Ecto neural progenitor cell (in vitro differentiated cells): ENCODE results near the gene GALNT15.

Source experiments
- DNase-seq: peaks from one replicate; pipeline ENCODE4 v3.0.0-alpha.2; 2018; ENCODE audit warnings: low spot score

GALNT15 gene

DNA sequence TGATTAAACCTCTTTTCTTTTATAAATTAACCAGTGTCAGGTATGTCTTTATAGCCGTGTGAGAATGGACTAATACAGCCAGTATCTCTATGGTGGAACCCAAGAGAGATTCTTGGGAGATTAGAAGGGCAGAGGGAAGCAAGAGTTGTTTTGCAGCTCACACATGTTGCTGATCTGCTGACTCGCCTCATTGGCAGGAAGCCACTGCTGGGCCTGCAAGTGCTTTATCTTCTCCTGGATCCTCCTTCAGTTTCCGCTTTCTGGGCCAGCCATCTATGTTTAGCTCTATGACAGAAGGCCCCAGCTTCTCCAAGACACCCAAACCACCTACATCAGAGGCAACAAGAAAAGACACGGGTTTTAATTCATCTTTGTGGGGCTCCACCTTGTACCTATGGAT lies 23.4 kb upstream of the GALNT15 start:
- DNase-seq = no peak

DNA sequence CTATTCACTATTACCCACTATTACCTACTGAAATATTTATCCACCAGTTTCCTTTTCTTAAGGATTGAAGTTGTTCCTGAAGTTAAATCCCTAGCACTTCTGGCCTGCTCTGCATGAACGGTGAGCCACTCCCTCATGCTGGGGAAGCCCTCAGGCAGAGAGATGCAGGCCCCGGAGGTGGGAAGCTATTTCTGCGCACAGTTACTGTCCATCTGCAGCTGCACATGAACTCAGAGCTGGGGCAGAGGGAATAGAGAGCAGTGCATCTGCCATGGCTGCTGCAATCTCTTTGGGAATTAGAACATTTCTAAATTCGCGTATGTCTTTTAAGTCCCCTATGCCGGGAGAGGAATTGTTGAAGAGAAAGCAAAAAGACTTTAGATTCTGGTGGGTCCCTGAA lies 6.3 kb upstream of the GALNT15 start:
- peak; percentile 36 for DNase-seq

DNA sequence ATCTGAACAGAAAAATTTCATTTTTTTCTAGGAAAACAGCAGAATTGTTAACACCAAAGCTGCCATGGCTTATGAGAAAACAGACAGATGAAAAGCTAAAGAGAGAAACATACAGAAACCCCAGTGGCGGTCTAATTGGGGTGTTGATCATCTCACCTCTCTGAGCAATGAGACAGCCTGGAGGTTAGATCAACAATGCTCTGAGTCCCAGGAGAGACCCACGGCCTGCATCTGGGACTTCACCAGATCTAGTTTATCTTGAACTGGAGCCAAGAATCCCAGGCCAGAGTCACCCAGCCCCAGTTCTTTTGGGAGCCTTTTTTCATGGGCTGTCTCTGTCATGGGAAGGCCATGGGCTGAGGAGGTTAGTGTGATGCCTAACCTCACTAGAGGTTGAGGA lies 3.5 kb upstream of the GALNT15 start:
- DNase-seq = no peak

DNA sequence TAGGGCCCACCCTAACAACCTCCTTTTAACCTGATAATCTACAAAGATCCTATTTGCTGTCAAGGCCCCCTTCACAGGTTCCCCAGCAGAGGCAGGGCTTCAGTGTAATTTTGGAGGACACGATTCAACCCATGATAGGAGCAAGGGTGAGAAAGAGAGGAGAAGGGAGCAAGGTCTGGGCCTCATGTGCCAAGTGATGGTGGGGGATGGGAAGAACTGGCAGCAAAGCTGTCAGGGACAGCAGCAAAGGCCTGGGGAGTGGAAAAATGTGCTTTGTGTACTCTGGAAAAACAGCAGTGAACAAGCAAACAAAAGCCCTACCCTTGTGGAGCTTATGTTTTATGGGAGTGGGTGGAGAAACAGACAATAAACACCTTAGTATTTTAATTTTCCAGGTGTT lies 2.7 kb upstream of the GALNT15 start:
- no peak for DNase-seq

DNA sequence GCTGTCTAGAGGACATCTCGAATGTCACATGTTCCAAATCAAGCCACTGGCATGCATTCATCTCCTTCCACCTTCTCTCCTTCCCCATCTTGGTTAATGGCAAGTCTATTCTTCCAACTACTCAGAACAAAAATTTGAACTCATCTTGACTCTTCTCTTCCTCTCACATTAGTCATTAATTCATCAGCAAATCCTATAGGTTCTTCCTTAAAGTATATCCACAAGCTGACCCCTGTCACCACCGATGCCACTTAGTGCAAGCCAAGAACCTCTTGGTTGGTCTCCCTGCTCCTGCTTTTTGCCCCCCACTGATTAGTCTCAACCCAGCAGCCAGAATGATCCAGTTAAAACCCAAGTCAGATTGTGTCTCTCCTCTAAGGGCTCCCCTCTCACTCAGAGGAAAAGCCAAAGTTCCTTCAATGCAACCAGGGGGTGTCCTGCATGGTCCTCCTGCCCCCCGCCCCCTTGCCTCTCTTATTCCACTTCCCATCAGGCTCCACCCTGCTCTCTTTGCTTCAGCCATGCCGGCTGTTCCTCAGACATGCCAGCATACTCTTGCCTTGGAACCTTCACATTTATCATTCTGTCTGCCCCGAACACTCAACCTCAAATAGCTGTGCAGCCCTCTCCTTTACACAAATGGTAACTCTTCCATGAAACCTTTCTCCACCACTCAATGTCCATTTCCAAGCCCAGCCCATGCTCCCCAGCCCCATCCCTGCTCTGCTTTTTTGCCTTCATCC lies 1.0 kb upstream of the GALNT15 start:
- peak; percentile 16 for DNase-seq

DNA sequence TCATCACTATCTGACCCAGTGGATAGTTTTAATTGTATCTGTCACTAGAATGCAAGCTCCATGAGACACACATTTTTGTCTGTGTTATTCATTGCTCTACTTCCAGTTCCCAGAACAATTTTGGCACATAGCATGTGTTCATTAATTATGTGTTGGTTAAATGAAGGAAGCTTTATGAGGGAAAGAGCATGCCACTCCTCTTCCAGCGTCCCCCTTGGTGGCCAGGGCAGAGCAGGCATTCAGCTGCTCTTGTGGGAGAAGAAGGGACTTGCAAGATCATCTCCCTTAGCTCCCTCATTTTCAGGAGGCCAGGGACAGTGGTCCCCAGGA lies 489 bp upstream of the GALNT15 start:
- peak; percentile 37 for DNase-seq

DNA sequence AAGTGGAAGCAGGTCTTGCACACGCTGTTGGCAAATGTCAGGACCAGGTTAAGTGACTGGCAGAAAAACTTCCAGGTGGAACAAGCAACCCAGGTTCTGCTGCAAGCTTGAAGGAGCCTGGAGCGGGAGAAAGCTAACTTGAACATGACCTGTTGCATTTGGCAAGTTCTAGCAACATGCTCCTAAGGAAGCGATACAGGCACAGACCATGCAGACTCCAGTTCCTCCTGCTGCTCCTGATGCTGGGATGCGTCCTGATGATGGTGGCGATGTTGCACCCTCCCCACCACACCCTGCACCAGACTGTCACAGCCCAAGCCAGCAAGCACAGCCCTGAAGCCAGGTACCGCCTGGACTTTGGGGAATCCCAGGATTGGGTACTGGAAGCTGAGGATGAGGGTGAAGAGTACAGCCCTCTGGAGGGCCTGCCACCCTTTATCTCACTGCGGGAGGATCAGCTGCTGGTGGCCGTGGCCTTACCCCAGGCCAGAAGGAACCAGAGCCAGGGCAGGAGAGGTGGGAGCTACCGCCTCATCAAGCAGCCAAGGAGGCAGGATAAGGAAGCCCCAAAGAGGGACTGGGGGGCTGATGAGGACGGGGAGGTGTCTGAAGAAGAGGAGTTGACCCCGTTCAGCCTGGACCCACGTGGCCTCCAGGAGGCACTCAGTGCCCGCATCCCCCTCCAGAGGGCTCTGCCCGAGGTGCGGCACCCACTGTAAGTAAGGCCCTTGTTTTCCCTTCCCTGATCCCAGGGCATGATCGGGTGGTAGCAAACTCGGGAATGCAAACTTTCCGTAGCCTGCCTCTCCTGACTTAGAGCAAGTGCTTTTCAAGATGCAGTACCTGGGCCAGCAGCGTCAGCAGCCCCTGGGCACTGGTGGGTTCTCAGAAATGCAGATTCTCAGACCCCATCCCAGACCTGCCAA lies 759 bp downstream of the GALNT15 start:
- peak; percentile 38 for DNase-seq

DNA sequence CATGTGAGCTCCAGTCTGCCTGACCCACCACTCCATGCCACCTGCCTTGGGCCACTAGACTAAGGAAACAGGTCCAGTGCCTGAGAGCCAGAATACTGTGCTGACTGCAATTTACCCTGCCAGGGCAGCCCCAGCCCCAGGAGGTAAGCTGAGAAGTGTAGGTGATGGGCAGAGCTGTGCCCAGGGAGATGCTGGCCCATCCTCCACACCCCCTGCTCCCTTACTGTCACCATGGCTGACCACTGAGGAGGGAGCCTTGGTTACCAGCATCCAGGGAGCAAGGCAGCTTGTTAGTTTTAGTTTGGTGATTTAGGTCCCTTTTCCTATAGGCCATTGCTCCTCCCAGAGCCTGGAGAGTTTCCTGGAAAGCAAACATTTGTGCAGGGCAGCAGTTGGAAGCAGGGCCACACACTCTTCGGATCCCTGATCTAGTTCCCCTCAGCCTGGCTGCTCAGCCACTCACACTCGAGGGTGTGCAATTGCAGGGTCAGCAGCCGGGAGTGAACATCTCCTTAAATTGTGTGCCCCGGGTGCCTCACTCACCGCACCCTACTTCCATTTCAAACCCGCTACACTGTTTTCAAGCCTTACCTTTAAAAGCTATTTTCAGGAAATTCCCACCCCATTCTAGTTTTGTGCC lies 2.0 kb downstream of the GALNT15 start:
- DNase-seq = peak; percentile 40

DNA sequence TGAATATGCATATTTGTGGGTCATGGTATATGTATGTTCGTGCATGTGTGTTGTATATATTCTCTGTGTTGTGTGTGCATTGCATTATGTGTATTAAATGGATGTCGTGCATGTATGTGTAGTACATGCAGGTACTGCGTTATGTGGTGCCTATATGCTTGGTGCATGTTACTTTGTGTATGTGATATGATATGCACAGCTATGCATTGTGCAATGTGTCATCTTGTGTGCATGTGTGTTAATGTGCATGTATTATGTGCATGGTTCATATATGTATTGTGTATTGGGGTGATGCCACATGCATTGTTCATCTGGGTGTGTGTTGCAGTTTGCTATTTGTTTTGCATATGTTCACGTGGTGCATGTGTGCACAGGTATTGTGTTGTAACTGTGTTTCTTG lies 2.9 kb downstream of the GALNT15 start:
- no peak for DNase-seq

DNA sequence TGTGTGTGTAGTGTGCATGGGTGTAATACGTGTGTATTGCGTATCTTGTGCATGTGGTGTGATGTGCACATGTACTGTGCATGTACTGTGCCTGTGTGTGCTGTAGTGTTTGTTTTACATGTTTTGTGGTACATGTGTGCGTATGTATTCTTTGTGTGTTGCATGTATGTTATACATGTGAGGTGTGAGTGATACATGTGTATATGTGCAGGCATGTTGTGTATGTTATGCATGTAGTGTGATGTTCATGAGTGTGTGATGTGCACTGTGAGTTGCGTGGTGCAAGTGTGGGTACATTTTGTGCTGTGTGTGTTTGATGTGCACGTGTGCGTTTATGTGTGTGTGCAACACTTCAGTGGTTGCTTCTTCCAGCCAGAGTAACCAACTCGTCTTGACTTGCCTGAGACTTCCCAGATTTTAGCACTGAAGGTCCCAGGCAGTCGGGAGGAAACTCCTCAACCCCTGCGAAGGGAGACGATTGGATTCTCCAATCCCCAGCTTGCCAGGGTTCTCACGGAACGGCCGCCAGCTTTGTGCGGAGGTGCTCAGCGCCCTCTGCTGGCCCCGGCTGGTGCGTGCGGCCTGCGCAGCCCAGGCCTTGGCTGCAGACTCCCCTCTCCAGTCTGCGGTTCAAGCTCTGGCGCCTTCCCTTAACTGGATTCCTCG lies 3.6 kb downstream of the GALNT15 start:
- peak; percentile 91 for DNase-seq

DNA sequence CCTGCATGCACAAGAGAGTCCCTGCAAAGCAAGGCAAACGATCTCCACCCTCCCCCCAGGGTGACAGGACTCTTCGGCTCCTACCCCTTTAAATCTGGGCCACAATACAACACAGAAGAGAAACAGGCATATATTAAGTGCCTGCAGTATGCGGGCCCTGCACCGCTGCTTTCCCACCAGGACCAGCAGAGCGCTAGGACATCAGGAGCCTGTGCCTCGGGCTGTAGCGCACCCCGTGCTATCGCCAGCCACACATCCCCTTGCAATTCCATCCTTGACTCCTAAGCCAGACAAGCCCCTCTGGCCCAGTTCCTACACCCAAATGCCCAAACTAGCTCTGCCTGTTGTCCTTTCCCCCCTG lies 4.1 kb downstream of the GALNT15 start:
- no peak for DNase-seq

DNA sequence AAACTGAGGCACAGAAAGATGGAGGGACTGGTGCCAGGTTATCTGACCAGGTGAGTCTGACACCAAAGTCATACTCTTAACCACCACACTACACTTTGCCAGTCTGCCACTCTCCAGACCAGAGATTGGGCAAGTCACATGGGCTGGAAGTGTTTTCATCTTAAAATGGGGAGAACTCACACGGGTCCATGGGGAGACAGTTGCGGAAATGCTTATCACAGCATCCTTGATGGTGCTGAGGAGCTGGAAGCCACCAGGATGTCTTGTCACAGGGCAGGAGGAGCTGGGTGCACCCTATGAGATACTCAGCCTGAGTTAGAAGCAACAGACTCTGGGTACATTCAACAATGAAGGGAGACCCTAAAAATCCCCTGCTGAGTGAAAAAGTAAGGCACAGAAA lies 4.8 kb downstream of the GALNT15 start:
- DNase-seq = peak; percentile 29

DNA sequence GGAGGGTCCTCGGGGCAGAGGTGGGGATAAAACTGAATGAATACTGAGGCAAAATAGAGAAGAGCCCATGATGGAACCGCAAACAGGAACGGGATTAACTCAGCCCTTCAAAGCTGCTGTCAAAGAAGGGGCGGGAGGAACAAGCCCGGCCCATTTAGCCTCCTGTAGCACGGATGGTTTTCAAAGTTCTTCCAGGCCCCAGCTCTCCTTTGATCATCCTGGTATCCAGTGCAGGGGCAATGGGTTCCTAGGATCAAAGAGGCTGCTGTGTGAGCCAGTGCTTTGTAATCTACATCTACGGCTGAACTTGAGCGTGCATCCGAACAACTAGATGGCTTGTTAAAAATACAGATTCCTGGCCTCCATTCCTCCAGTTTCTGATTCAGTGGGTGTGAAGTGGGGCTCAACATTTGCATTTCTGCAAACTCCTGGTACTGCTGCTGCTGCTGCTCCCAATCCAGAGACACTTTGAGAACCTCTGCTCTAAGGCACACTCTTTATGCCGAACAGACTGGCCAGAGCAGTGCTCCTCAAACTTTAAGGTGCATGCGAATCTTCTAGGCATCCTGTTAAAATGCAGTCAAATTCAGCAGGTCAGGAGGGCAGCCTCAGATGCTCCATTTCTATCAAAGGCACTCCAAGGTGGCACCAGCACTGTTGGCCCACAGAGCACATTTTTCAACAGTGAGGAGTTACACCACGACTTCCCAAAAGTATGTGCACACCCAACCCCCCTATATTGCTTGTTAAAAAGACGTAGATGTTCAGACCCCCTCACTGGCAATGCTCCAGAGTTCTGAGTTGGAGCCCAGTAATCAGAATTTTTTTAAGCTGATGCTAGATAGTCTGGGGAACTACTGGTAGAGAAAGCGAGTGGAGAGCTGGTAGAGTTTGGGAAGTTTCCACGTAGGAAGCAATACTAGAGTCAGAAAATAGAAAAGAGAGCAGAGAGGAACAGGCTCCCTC lies 5.6 kb downstream of the GALNT15 start:
- DNase-seq = peak; percentile 55

DNA sequence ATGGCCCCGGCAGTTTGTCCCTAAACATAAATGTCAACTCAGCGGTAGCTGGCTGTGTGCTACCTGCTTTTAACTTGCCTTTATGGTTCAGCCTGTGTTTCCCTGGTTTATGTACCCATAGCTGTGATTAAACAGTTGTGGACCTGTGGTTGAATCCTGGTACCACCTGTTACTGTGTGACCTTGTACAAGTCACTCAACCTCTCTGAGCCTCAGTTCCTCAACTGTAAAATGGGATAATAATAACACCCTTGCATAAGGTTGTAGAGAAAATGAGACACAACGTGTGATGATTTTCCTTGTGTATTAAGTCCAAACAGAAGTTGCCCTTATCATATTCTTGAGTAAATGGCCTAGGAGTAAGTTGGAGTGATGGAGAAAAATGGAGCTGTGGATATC lies 6.3 kb downstream of the GALNT15 start:
- DNase-seq = no peak

DNA sequence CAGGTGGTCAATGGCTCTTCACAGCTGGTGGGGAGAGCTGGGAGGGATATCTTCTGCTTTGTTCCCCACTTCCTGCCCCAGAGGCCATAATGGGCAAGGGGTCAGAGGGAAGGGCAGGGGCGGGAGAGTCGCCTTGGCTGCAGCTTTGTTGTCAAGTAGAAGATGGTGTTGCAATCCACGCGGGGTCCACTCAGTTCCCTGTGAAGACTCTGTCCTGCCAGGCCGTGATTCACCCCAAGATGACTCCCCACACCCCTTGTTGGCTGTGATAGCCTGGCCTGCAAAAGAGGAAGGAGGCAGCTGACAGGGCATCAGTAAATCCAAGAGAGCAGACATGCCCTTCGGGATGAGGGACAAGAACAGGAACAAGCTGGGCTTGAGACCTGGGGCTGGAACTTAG lies 6.9 kb downstream of the GALNT15 start:
- DNase-seq = peak; percentile 44

DNA sequence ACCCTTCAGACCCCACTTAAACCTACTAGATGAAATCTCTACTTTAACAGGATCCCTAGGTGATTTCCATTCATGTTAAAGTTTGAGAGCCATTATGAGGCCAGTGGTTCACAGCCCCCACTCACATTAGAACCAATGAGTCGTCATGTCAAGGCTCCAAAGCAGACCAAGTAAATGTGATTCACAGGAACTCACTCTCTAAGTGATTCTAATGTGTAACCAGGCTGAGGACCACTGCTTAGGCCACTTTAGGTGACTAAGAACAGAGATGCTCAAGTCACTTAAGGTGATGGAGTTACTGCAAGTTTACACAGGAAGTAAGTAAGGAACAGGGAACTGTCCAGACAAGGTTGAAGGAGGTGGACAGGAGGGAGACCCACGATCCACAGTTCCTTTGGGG lies 7.7 kb downstream of the GALNT15 start:
- no peak for DNase-seq

DNA sequence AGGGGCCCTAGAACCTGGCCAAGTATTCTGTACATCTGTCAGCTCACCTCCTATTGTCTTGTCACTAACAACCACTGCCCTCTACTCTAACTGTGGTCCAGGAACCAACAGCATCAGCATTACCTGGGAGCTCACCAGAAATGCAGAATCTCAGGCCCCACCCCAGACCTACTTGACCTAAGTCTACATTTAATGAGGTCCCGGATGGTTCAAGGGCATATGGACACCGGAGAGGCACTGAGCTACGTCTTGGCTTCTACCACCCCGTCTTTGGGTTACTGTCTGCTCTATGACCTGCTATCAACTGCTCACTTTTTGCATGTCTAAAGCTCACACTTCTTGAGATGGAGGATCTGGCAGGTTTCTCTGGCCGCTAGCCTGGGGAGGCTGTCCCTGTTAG lies 8.1 kb downstream of the GALNT15 start:
- peak; percentile 19 for DNase-seq

DNA sequence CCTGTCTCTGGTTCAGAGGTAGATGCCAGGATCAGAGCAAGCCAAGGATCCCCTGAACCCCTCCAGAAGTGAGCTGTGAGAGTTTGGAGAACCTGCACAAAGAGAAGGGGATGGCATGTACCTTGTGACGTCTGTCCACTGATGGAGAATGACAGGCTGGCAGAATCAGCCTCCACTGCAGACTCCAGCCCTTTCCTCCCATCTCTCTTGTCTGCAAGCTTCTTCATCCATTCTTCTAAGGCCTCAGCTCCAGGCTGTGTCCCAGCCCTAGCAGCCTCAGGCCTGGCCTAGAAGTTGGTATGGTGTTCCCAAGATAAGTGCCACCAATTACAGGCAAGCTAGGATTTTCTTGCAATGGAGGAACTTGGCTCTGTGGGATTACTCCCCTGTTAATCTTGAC lies 8.6 kb downstream of the GALNT15 start:
- no peak for DNase-seq

DNA sequence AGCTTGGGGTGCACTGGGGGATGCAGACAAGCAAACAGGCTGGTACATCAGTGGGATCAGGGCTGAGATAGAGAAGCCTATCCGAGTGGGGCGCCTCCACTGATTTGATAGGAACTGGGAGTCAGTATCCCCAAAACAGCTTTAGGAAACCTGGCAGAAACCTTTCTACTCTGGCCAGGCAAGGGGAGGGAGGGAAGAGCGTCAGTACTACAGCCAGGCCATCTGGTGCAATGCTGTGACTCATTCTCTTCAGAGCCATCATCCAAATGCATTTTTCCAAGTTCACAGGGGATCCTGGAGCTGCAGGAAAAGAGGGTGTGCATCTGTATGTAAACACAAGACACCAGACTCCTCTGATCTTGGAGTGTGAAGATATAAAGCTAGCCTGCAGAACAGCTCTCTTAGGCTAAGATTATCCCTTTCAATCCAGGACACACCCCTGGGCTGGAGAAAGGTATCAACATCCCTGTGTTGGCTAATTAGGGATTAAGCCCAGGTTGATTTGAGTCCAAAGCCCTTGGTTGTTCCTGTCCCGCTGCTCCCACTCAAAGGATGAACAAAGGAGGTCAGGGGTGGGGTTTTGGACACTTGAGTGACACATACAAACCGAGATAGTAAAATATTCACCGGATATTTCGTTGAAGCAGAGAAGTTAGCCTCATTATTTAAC lies 9.3 kb downstream of the GALNT15 start:
- peak; percentile 19 for DNase-seq

DNA sequence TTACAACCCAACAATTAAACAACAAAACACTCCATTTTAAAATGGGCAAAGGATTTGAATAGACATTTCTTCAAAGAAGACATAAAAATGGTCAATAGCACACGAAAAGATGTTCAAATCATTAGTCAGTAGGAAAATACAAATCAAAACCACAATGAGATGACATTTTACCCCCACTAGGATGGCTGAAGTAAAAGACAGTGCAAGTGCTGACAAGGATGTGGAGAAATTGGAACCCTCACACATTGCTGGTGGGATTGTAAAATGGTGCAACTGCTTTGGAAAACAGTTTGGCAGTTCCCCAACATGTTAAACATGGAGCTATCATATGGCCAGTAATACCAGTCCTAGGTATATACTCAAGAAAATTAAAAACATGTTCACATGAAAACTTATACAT lies 11.6 kb downstream of the GALNT15 start:
- no peak for DNase-seq

DNA sequence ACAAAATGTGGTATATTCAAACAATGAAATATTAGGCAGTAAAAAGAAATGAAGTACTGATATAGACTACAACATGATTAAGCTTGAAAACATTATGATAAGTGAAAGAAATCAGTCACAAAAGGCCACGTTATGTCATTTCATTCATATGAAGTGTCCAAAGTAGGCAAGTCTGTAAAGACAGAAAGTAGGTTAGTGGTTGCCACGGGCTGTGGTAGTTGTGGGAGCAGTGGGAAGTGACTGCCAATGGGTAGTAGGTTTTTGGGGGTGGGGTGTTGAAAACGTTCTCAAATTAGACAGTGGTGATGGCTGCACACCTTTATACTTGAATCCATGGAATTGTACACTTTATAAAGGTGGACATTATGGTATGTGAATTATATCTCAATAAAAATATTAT lies 12.1 kb downstream of the GALNT15 start:
- DNase-seq = no peak
